Liver (tissue), 9 donors: ENCODE measurements around the gene MAP2K3. TPM values are rescaled to one million over a fixed set of nuclear protein-coding genes. Genes with fewer than 3 reads are reported as not detected.

Experiments used
- DNase-seq: peaks from one replicate; pipeline ENCODE4 v3.0.0-alpha.2; 2017; ENCODE audit warnings: low spot score
- H3K27ac ChIP-seq, 2 donors: one replicate each; pipeline ENCODE4 v1.7.0; 2013; ENCODE audit warnings: inconsistent platforms in 2 of 2, low read length in 2 of 2, control low read depth in 1 of 2, low read depth in 1 of 2, mild to moderate bottlenecking in 1 of 2
- H3K27me3 ChIP-seq, 4 donors: one replicate each; pipeline versions ENCODE4 v1.6.1 to v1.7.0; 2013; ENCODE audit warnings: low read length in 3 of 4, inconsistent platforms in 1 of 4, mild to moderate bottlenecking in 1 of 4, moderate library complexity in 1 of 4; ENCODE audit not compliant: control insufficient read depth in 4 of 4, insufficient read depth in 4 of 4
- H3K36me3 ChIP-seq, 4 donors: one replicate each; pipeline versions ENCODE4 v1.6.1 to v1.7.0; 2013; ENCODE audit warnings: low read length in 3 of 4, mild to moderate bottlenecking in 3 of 4, low read depth in 1 of 4, moderate library complexity in 1 of 4; ENCODE audit not compliant: control insufficient read depth in 4 of 4, insufficient read depth in 3 of 4
- H3K4me1 ChIP-seq, 4 donors: one replicate each; pipeline versions ENCODE4 v1.6.1 to v1.7.0; 2013; ENCODE audit warnings: low read length in 3 of 4, mild to moderate bottlenecking in 3 of 4, moderate library complexity in 1 of 4; ENCODE audit not compliant: control insufficient read depth in 4 of 4, insufficient read depth in 4 of 4
- H3K4me3 ChIP-seq, 3 donors: one replicate each; pipeline versions ENCODE4 v1.6.1 to v1.7.0; 2013; ENCODE audit warnings: low read length in 3 of 3, control low read depth in 1 of 3, low read depth in 1 of 3, mild to moderate bottlenecking in 1 of 3
- H3K9ac ChIP-seq, 2 donors: one replicate each; pipeline ENCODE4 v1.7.0; 2013; ENCODE audit warnings: low read length in 2 of 2, mild to moderate bottlenecking in 2 of 2, moderate library complexity in 2 of 2, control low read depth in 1 of 2, low read depth in 1 of 2
- H3K9me3 ChIP-seq, 4 donors: one replicate each; pipeline versions ENCODE4 v1.6.1 to v1.7.0; 2013; ENCODE audit warnings: low read length in 3 of 4; ENCODE audit not compliant: control insufficient read depth in 4 of 4
- EGR1 ChIP-seq, 2 donors: IDR thresholded peaks; 2 replicates each; pipeline ENCODE4 v1.6.1; 2016 to 2018; ENCODE audit warnings: antibody characterized with exemption in 2 of 2, low read depth in 2 of 2
- FOXA1 ChIP-seq: IDR thresholded peaks from 2 replicates; pipeline ENCODE4 v1.6.1; 2016; ENCODE audit warnings: antibody characterized with exemption
- FOXA2 ChIP-seq: IDR thresholded peaks from 2 replicates; pipeline ENCODE4 v1.6.1; 2016; ENCODE audit warnings: antibody characterized with exemption
- GABPA ChIP-seq, 2 donors: IDR thresholded peaks in 1 of 2; conservative IDR thresholded peaks in 1 of 2; 2 replicates each; pipeline ENCODE4 v1.6.1; 2016; ENCODE audit warnings: antibody characterized with exemption in 2 of 2, mild to moderate bottlenecking in 1 of 2, moderate library complexity in 1 of 2
- HNF4A ChIP-seq, 2 donors: conservative IDR thresholded peaks; 2 replicates each; pipeline ENCODE4 v1.6.1; 2016; ENCODE audit warnings: antibody characterized with exemption in 2 of 2, mild to moderate bottlenecking in 2 of 2
- HNF4G ChIP-seq: IDR thresholded peaks from 2 replicates; pipeline ENCODE4 v1.6.1; 2016; ENCODE audit warnings: antibody characterized with exemption
- JUND ChIP-seq, 2 donors: IDR thresholded peaks; 2 replicates each; pipeline ENCODE4 v1.6.1; 2016; ENCODE audit warnings: antibody characterized with exemption in 2 of 2
- MAX ChIP-seq: IDR thresholded peaks from 2 replicates; pipeline ENCODE4 v1.6.1; 2016; ENCODE audit warnings: antibody characterized with exemption
- NR2F2 ChIP-seq: IDR thresholded peaks from 2 replicates; pipeline ENCODE4 v1.6.1; 2016; ENCODE audit warnings: antibody characterized with exemption
- RAD21 ChIP-seq, 2 donors: IDR thresholded peaks; 2 replicates each; pipeline ENCODE4 v1.6.1; 2016; ENCODE audit warnings: antibody characterized with exemption in 2 of 2, mild to moderate bottlenecking in 2 of 2
- REST ChIP-seq: IDR thresholded peaks from 2 replicates; pipeline ENCODE4 v1.6.1; 2016; ENCODE audit warnings: antibody characterized with exemption, mild to moderate bottlenecking
- RXRA ChIP-seq, 2 donors: IDR thresholded peaks; 2 replicates each; pipeline ENCODE4 v1.6.1; 2017 to 2018; ENCODE audit warnings: antibody characterized with exemption in 2 of 2, mild to moderate bottlenecking in 1 of 2
- SP1 ChIP-seq: IDR thresholded peaks from 2 replicates; pipeline ENCODE4 v1.6.1; 2018; ENCODE audit warnings: antibody characterized with exemption, mild to moderate bottlenecking
- TAF1 ChIP-seq: conservative IDR thresholded peaks from 2 replicates; pipeline ENCODE4 v1.6.1; 2016; ENCODE audit warnings: antibody characterized with exemption, mild to moderate bottlenecking
- YY1 ChIP-seq: IDR thresholded peaks from 2 replicates; pipeline ENCODE4 v1.6.1; 2016; ENCODE audit warnings: antibody characterized with exemption, mild to moderate bottlenecking
- WGBS: extraction: QIAGEN DNeasy Blood & Tissue Kit; methylation state at CpG from one replicate; pipeline ENCODE4 v1.1.7; 2013; 5-methylcytosine and 5-hydroxymethylcytosine counted together
- polyA plus RNA-seq, 2 donors: library from polyadenylated mRNA; stranded (reverse) in 1 of 2; unstranded in 1 of 2; fragments of 200-250 nt in 1 of 2; fragments of >200 nt in 1 of 2; fragmentation: Nextera tagmentation in 1 of 2; extraction: Ambion mirVana in 1 of 2; gene quantifications; one replicate each; pipeline versions ENCODE4 v1.2.1 to v1.2.3, GENCODE V29; 2013 to 2015
- total RNA-seq, 2 donors: library from RNA; depleted of rRNA; stranded (reverse); fragments of >200 nt; gene quantifications; one replicate each; pipeline ENCODE4 v1.2.3, GENCODE V29; 2014
- TF ChIP-seq, protein P1 (sequence below): IDR thresholded peaks from 2 replicates; pipeline ENCODE4 v1.6.1; 2016; ENCODE audit warnings: antibody characterized with exemption
- TF ChIP-seq, protein P2 (sequence below): fragments of 150-350 bp; IDR thresholded peaks from 2 replicates; pipeline ENCODE4 v1.5.1; 2017; ENCODE audit warnings: improper control_type of control experiment, low read depth, low read length; ENCODE audit not compliant: missing input control
- TF ChIP-seq, protein P3 (sequence below): IDR thresholded peaks from 2 replicates; pipeline ENCODE4 v1.6.1; 2016; ENCODE audit warnings: antibody characterized with exemption
- donor health status: healthy.
- donor health status: healthy.
- donor health status: healthy.
- donor health status: healthy.
- donor health status: healthy.

Gene MAP2K3
- total and polyA plus RNA-seq, 4 donors = 21.6 to 88.4 (median 30.5) TPM

- Histone ChIP-seq H3K36me3 (no peaks in the 10 kb centered on the region), H3K9ac (no peak overlapping the region), H3K4me3 (no peak overlapping the region), H3K27ac (no peak overlapping the region), H3K9me3 (no peaks in the 10 kb centered on the region), H3K4me1 (peaks cover 7 to 16% (median 12%) of the 10 kb centered on the region in 4 donors), H3K27me3 (no peaks in the 10 kb centered on the region)
- TF ChIP-seq GABPA (IDR thresholded peaks at IDR 0.05 in 1 of 2, conservative IDR thresholded peaks at IDR 0.05 in 1 of 2) (no peak), RXRA (IDR thresholded peaks at IDR 0.05) (no peak), TAF1 (no peak), NR2F2 (no peak), FOXA1 (no peak), RAD21 (IDR thresholded peaks at IDR 0.05) (no peak), YY1 (no peak), HNF4A (conservative IDR thresholded peaks at IDR 0.05) (no peak), SP1 (no peak), HNF4G (no peak), MAX (no peak), REST (no peak), JUND (IDR thresholded peaks at IDR 0.05) (no peak), FOXA2 (no peak), EGR1 (IDR thresholded peaks at IDR 0.05; ENCODE audit: low read depth in 2 of 2) (no peak)
- TF ChIP-seq, protein P1, sequence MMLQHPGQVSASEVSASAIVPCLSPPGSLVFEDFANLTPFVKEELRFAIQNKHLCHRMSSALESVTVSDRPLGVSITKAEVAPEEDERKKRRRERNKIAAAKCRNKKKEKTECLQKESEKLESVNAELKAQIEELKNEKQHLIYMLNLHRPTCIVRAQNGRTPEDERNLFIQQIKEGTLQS = no peak
- TF ChIP-seq, protein P2, sequence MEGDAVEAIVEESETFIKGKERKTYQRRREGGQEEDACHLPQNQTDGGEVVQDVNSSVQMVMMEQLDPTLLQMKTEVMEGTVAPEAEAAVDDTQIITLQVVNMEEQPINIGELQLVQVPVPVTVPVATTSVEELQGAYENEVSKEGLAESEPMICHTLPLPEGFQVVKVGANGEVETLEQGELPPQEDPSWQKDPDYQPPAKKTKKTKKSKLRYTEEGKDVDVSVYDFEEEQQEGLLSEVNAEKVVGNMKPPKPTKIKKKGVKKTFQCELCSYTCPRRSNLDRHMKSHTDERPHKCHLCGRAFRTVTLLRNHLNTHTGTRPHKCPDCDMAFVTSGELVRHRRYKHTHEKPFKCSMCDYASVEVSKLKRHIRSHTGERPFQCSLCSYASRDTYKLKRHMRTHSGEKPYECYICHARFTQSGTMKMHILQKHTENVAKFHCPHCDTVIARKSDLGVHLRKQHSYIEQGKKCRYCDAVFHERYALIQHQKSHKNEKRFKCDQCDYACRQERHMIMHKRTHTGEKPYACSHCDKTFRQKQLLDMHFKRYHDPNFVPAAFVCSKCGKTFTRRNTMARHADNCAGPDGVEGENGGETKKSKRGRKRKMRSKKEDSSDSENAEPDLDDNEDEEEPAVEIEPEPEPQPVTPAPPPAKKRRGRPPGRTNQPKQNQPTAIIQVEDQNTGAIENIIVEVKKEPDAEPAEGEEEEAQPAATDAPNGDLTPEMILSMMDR = no peak
- TF ChIP-seq, protein P3, sequence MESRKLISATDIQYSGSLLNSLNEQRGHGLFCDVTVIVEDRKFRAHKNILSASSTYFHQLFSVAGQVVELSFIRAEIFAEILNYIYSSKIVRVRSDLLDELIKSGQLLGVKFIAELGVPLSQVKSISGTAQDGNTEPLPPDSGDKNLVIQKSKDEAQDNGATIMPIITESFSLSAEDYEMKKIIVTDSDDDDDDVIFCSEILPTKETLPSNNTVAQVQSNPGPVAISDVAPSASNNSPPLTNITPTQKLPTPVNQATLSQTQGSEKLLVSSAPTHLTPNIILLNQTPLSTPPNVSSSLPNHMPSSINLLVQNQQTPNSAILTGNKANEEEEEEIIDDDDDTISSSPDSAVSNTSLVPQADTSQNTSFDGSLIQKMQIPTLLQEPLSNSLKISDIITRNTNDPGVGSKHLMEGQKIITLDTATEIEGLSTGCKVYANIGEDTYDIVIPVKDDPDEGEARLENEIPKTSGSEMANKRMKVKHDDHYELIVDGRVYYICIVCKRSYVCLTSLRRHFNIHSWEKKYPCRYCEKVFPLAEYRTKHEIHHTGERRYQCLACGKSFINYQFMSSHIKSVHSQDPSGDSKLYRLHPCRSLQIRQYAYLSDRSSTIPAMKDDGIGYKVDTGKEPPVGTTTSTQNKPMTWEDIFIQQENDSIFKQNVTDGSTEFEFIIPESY = no peak
- WGBS = 93% methylated on average over 3 of the region's 3 CpGs
- no peak for DNase-seq
These were observed 12.3 kb upstream of the MAP2K3 start for GRCh38 chr17:21272250-21272649.
